CD1c-positive myeloid dendritic cell (primary cell): ENCODE results near the gene WSCD1.

Source experiments
- DNase-seq: peaks from one replicate; pipeline ENCODE4 v3.0.0-alpha.2; 2016; ENCODE audit errors: extremely low spot score

WSCD1 gene

GRCh38 chr17:6069539-6070429 lies at the start of gene WSCD1:
Gene WSCD1 (plus strand): TSS chr17:6070379. CDS start chr17:6080659, 10,280 bp downstream.
- DNase-seq = no peak

GRCh38 chr17:6021011-6021400 lies 49.2 kb upstream of the WSCD1 start:
- no peak for DNase-seq

- no peak for DNase-seq
Measured at GRCh38 chr17:6021627-6022026, 48.6 kb upstream of the WSCD1 start.

- no peak for DNase-seq
Measured at GRCh38 chr17:6023036-6023831, 46.9 kb upstream of the WSCD1 start.

GRCh38 chr17:6024576-6024975 lies 45.6 kb upstream of the WSCD1 start:
- DNase-seq = no peak

GRCh38 chr17:6027342-6028024 lies 42.7 kb upstream of the WSCD1 start:
- DNase-seq = no peak

GRCh38 chr17:6028294-6028693 lies 41.9 kb upstream of the WSCD1 start:
- no peak for DNase-seq

GRCh38 chr17:6035801-6036394 lies 34.3 kb upstream of the WSCD1 start:
- no peak for DNase-seq

GRCh38 chr17:6040504-6040903 lies 29.7 kb upstream of the WSCD1 start:
- DNase-seq = no peak

- no peak for DNase-seq
Measured at GRCh38 chr17:6041246-6041645, 28.9 kb upstream of the WSCD1 start.

- DNase-seq = no peak
Measured at GRCh38 chr17:6043405-6043804, 26.8 kb upstream of the WSCD1 start.

GRCh38 chr17:6044261-6044660 lies 25.9 kb upstream of the WSCD1 start:
- DNase-seq = no peak

- no peak for DNase-seq
Measured at GRCh38 chr17:6045621-6046357, 24.4 kb upstream of the WSCD1 start.

GRCh38 chr17:6046431-6046830 lies 23.7 kb upstream of the WSCD1 start:
- no peak for DNase-seq

- DNase-seq = no peak
Measured at GRCh38 chr17:6046931-6047330, 23.2 kb upstream of the WSCD1 start.

- DNase-seq = no peak
Measured at GRCh38 chr17:6047966-6048365, 22.2 kb upstream of the WSCD1 start.

GRCh38 chr17:6048486-6048885 lies 21.7 kb upstream of the WSCD1 start:
- DNase-seq = no peak

- DNase-seq = no peak
Measured at GRCh38 chr17:6052926-6053325, 17.3 kb upstream of the WSCD1 start.

GRCh38 chr17:6054372-6054771 lies 15.8 kb upstream of the WSCD1 start:
- no peak for DNase-seq

- no peak for DNase-seq
Measured at GRCh38 chr17:6056104-6056503, 14.1 kb upstream of the WSCD1 start.

- DNase-seq = no peak
Measured at GRCh38 chr17:6057562-6057961, 12.6 kb upstream of the WSCD1 start.
